SHP77 (cell line): ENCODE measurements around the gene TP53I11.

Source experiments
- DNase-seq, 2 experiments: peaks; one replicate each; lab custom pipeline; 2025; lab: John Stamatoyannopoulos, UW

The TP53I11 gene, protein sequence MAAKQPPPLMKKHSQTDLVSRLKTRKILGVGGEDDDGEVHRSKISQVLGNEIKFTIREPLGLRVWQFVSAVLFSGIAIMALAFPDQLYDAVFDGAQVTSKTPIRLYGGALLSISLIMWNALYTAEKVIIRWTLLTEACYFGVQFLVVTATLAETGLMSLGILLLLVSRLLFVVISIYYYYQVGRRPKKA

DNA sequence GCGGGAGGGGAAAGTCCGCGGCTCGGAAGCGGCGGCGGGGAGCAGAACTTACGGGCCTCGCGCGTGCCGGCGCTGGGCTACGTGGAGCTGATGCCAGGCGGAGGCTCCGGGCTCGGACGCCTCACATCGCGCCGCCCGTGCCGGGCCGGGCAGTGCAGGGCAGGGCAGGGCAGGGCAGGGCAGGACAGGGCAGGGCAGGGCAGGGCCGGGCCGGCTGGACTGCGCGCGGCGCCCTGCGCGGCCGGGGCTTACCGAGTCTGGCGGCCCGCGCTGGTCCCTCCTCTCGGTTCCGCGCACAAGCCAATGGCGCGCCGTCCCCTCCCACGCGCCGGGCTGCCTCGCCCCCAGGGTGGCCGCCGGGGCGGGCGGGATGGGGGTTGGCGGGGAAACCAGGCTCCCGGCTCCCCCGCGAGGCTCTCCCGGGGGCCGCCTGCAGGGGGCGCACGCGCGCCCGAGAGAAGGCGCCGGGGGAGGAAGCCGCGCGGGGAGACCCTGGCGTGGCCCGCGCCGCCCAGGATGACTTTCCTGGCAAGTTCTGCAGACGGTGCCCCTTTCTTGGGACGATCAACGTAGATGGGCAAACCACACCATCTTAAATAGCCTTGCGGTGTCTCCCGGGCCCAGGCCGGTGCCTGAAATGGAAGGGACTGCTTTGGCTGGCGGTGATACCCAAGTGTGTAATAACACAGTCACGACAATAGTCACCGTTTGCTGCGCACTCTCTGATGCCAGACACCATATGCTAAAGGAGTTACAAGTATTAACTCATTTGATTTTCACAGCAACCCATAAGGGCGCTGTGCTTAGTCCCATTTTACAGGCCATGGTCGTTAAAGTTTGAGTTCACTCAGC lies at the start of gene TP53I11:
Gene TP53I11 (minus strand): TSS at position 259 of the 852 bp plus-strand sequence. CDS start 12,548 bp downstream, outside the sequence.
- no peak for DNase-seq

DNA sequence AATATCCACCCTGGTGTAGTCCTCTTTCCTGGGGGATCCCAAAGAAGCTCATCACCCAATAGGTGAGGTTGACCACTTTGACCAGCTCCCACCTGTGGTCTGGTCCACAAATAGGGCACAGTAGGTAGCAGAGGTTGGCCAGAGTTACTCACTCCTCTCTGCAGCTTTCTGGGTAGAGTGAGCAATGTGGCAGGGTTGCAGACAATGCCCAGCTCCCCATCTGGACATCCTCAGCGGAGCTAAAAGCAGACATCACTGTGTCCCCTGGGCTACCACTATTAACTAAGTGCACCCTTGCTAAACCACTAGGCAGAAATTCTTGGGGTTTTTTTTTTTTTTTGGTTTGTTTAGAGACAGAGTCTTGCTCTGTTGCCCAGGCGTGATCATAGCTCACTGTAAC lies 48.4 kb upstream of the TP53I11 start:
- DNase-seq, result no peak

DNA sequence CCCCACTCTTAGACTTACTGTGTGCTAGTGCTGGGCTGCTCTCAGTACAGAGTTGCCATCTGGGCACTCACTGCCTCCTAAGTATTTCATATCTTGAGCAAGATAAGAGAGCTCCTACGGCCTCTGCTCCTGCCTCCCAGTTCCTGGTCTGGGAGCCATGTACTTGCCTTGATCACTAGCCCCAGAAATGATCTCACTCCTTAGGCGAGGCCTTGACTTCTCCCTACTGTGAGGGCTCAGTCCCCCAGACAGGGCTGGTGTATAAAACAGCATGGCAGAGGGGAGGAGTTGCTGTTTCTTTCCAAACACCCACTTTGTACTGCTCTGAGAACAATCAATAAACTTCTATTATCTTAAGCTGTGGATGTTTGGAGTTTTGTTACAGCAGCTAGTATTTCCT lies 47.4 kb upstream of the TP53I11 start:
- no peak for DNase-seq

DNA sequence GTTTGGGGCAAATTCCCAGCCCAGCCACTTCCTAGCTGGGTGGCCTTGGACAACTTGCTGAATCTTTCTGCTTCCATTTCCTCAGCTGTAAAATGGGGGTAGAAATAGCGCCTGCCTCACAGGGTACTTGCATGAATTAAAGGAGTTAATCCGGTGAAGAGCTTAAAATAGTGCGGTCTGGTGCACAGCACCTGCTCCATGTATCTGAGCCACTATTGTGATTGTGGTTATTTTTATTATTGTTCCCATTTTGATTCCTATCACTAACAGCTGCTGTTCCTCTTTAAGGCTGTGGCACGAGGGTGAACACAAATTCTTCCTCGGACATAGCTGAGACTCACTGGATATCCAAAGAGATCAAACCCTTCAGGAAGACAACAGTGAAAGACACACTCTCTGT lies 46.9 kb upstream of the TP53I11 start:
- DNase-seq, result no peak

DNA sequence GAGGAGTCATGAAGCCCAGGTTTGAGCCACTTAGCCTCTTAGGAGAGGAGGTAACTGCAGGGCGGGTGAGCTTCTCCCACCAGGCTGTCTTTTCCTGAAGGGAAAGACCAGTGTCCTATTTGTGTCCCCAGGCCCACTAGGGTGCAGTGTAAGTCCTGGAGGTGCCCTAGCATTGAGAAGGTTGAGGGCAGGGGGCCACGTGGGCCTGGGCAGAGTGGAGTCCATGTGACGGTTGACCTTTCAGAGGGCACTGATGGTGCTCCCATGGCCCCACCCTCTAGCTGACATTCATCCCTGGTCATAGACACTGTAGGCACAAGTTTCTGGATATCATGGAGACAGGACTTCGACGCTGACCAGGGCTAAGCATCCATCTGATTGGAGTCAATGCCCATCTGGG lies 44.1 kb upstream of the TP53I11 start:
- no peak for DNase-seq

DNA sequence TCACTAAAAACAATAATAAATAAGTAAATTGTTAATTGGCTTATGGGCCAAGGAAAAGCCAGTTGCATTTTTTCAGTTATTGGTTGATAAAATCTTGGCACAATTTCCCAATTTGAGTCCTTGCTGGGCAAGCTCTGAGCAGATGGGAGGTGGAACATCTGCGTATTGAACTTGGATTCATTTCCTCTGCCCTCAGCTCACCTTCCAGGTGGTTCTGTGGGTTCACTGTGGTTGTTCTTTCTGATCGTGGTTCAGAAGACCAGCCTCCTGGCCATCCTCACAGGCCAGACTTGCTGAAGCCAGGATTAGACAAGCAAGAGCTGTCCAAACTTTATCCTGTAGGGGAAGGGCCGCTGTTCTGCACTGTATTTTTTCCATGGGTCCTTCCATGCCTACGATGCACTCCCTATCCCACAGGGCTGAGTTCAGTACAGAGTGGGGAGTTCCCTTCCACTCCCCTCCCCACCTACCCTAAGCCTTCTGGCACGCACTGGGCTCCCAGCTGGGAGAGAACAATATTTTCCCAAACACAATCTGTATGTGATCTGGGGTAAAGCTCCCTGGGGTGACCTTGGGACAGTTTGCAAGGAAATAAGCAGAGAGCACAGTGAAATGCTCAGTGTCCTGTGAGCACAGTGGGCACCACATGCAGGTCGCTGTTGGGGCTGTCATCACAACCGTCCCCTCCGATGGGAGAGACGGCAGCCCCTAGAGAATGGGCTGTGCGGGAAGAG lies 43.5 kb upstream of the TP53I11 start:
- DNase-seq, result no peak

DNA sequence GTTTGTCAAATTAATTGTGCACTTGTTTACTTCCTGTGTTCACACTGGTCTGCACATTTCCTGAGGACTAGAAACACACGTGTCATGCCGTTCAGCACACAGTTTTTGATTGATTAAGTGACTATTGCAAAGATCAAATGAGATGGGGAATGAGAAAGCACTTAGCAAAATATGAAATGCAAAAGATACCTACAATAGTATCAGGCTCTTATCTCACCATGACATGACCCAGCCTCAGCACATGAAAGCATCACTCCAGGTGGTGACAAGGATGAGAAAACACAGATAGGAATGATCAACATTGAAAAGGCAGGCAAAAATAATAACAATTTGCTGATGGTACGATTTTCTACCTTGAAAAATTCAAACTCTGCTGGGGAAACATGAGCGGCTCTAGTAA lies 42.1 kb upstream of the TP53I11 start:
- no peak for DNase-seq

DNA sequence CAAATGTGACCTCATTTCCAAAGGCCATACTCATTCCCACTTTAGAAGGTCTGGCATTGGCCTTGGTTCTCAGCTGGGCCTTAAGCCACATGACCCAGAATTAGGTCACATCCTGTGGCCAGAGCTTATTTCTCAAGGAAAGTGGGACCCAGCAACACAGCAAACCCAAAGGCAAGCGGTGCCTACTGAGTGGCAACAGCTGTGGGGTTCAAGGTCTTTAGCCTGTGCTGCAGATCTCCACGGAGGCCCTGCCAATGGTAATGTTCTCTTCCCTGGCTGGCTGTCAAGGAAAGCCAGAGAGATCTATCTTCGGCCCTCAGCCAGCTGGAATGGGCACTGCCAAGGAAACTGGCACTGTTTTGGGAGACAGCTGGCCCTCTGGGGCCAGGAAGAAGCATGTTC lies 41.5 kb upstream of the TP53I11 start:
- no peak for DNase-seq

DNA sequence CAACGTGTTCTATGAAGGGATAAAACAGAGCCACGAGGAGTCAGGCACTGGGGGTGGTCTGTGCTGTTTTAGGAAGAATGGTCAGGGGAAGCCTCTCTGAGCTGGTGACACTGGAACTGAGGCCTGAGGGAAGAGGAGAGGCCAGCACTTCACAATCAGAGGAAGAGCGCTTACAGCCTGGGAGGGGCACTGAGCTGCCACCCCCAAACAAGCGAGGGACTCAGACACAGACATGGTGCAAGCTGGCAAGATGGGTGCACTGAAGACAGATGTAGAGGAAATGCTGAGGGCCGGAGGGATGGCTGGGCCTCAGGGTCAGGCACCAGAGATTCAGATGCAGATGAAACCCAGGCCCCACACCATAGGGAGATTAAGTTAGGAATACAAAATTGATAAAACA lies 40.0 kb upstream of the TP53I11 start:
- no peak for DNase-seq

DNA sequence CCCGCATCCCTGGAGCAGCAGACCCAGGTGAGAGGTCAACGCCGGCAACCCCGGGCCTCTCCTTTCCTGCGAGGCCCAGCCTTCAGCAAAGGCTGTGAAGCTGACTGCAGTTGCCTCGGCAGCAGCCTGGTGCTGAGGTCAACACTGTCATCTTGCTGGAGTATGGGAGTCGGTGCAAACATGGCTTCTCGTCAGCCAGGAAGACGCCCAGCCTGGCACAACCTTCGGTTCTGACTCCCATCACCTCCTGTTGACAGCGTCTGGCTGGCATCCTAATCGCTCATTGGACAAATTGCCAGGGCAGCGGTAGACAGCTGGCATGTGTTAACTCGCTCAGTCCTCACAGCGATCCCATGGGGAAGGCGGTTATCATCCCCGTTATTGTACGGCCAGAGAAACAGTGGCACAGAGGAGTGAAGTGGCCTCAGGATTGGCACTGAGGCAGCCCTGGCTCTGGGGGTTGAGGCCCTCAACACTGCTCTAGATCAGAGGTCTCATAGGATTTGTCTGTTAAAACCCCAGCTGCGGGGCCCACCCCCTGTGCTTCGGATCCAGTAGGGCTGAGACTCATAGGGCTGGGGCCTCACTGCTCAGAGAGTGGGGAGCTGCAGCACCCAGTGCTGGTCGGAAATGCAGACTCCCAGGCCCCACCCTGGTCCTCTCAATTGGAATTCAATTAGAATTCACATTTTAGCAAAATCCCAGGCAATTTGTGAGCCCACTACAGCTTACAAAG lies 39.3 kb upstream of the TP53I11 start:
- no peak for DNase-seq

DNA sequence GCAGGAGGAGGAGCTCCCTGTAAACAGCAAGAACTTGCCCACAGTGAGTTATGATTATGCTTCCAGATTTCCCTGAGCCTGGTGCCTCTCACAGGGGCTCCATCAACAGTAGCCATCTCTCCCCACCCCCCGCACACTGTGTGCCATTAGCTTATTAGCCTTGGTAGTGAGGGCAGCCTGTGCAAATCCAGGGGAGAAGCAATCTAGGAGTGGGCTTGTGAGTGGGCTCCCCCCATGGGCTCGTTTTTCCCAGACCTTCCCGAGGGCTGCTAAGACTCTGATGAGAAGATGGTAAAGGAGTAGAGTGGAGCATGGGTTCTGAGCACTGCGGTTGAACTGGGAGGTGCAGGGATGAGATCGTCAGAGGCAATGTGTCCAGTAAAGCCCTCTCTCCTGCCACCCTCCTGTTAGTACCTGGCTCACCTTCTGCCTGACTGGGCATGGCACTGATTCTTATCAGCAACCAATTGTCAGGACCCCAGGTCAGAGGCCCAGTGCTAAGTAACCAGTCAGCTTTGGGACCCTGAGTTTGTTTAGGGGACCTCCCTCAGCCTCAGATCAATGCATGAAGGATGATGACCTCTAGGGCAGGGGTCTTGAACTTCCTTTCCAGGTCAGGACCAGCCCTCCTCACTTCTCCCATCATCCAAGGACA lies 38.4 kb upstream of the TP53I11 start:
- no peak for DNase-seq

DNA sequence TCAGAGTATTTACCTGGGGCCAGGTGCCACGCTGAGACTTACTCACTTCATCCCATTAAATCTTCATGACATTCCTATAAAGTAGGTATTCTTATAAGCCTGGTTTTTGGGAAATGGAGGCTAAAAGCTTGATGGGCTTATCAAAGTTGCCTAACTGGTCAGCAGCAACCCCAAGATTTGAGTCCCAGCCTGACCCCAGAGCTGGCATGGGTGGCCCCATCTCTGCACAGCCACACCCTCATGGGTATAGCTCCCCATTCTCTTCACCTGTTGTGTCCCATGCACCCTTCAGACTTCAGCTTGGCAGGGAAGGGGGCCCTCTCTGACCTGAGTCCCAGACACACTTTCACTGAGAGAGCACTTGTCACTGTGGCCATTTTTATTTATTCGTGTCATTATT lies 37.4 kb upstream of the TP53I11 start:
- DNase-seq, result no peak

DNA sequence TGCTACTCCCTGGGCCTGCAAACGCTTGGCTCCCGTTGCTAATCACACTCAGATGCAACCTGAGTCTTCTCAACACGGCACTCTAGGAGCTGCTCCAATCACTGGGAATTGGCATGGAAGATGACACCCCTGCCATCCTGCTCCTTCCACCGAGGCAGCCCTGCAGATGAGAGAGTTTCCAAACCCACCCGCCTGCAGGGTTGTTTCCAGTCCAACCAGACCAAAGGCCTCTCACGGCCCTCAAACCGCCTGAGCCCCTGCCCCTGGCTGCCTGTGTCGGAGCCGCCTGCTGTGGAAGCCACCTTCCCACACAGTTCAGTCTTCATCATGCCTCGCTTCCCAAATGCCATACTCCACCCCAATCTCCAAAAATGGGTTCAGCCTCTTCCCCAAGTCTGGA lies 36.8 kb upstream of the TP53I11 start:
- DNase-seq, result no peak

DNA sequence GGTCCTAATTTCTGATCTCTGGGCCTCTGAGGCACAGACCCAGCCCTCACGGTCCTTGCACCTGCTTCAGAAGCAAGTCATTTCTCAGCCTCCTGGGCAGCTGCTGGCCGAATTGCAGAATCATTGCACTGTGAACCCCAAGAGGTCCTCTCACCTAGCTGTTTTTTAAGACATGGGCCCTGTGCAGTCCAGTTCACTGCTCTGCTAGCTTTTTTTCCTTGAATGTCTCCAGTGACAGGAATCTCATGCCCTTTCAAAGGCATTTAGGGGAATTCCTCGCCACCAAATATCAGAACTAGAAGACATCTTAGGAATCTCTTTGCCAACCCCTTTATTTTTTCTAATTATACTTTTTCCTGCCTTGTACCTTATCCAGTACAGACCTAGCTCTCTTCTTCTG lies 35.6 kb upstream of the TP53I11 start:
- DNase-seq, result no peak

DNA sequence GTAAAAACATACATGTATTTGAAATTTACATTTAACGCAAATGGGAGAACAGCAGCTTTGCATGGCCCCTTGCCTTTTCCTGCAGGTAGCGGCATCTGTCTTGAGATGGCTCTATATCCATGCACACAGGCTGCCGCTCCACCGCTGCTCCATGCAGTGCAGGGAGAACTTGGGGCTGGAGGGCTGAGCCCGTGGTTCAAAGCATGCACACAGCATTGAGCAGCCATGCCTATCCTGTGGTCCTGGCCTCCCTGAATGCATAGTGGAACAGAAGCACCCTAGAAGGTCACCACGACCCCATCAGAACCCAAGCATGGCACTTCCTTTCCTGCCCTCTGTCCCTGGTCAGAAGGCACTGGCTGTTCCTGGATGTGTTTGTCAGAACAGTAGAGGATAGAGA lies 35.0 kb upstream of the TP53I11 start:
- no peak for DNase-seq

DNA sequence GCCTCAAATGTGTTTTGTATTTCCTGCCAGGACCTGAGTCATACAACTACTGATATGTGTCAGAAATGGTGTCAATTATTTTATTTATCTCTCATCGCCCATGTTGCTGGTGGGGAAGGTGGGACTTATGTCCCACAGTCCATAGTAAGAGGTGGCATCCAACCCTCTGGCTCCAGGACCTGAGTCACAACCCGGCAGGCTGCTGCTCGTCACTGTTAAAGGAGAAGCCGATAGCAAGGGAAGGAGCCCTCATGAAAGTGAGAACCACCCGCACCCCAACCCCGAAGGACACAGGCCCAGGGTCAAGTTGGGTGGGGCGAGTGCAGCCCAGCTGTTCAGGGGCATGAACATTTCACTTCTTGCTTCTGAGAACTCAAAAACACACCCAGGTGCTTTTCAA lies 33.1 kb upstream of the TP53I11 start:
- DNase-seq, result no peak

DNA sequence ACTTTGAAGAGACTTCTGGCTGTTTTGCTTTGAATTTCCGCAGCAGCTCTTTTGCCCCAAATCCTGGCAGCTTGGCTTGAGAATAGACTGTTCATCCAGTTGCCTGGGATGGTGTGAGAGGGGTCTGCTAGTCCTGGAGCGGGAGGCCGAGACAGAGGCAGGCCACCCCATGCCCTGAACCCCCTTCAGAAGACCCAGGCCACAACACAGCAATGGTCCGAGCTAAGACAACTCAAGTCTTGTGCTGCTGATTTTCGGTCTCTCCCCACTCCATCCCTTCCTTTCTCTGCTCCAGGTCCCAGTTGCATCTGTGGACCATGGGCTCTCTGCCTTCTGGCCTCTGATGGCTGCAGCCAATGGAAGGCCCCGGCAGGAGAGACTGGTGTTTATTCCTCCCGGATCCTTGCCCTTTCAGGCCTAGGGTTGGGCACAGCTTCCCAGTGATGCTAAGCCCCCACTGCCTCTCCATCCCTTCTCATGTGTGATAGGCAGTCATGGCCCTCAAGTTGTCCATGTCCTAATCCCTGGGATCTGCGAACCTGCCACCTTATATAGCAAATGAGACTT lies 31.9 kb upstream of the TP53I11 start:
- DNase-seq, result no peak

DNA sequence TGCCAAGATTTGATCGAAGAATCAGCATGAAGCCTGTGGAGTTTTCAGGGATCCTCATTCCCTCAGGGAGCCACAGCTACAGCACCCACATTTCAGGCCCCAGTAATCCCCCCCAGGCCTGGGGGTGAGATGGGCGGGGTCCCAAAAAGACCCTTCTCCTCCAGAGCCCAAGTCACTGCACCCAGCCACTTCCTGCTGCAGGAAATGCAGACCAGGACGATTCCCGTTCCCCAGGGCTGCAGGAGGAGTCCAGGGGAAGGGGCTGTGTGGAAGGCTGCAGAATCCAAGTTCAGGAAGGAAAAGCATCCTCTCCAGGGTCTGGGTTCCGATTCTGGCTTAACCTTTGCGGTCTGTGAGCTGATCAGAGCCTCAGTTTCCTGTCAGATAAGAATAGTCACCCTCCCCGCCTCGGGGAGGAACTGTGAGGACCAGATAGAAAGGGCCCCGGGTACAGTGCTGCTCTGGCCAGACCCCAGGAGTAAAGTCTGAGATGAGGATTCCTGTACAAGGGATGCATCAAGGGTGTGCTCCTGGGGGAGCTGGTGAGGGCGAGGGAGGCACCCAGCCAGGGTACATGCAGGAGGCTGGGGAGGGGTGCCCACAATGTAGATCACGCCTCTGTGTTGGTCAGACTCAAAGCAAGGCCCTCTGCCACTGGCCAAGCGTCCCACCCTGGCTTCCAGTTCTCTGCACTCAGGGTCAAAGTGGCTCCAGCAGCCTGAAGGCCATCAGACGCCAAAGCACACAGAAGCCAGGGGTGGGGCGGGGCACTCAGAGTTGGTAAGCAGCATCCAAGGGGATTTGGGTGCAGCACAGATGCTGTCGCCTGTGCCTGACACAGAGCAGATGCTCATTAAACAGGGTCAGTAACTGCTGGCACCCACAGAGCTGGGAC lies 30.1 kb upstream of the TP53I11 start:
- no peak for DNase-seq

DNA sequence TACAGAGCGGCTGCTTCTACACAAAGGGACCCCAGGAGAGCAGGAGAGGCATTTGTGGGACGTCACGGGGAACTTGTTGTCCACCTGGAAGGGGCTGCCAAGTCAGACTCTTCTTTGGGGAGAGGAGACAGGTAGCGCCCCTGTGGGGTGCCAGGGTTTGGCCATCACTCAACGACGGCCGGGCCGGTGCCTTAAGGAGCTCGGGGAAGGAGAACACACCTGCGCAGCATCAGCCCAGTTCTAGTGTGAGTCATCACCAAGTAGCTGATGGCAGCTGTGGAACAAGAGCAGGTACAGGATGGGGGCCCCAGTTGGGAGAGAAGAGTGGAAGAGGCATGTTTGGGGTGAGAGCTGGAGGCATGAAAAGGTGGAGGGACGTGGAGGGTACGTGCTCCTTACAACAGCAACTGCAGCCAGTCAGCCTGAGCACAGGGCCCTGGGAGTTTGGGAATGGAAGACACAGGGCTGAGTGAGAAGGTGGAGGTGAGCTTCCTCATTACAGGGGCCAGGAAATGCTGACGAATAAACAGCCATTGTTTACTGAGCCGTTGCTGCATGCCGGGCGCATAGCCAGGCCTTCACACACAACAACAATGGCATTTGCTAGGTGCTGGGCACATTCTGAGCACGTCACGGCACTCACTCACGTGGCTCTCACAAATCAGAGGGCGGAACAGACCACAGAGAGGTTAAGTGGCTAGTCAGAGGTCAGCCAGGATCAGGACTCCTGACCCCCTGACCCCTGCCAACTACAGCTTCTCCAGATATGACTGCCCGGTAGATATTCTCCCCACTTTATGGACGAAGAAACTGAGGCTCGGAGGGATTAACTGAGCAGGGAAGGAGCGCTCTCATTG lies 29.1 kb upstream of the TP53I11 start:
- peak; percentile 78 to 84 for DNase-seq

DNA sequence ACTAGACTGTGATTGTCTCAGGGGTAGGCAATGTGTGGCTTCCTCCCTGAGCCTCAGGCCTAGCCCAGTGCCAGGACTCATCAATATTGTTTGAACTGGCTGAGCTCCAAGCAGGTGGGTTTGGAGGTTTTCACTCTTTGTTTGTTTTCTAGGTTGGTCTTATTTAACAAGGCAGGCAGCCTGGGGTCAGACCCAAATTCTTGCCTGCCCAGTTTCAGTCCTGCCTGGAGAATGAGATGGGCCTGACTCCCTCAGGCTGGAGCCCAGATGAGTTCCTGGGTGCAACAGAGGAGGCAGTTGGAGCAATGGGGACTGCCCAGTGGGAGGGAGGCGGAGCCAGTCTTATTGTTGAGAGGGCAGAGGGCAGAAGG lies 28.3 kb upstream of the TP53I11 start:
- peak; percentile 93 to 97 for DNase-seq
